B cell (primary cell): ENCODE data around the gene TRIP11. TPM values are rescaled to one million over a fixed set of nuclear protein-coding genes. Genes with fewer than 3 reads are reported as not detected.

Experiments
- ATAC-seq: fragments of 200-7000 bp; cut with Tn5 transposase; one replicate; pipeline ENCODE4 v1.10.0; 2021; ENCODE audit warnings: low read depth, mild to moderate bottlenecking, moderate number of reproducible peaks, moderate library complexity
- CTCF ChIA-PET: fragments of 350-600 bp; sonication (Branson Sonifier 250); formaldehyde crosslinking; loops from one replicate; lab custom pipeline; 2021; ENCODE audit warnings: antibody characterized with exemption, inconsistent platforms; lab: Charles Lee
- POLR2A ChIA-PET: fragments of 350-600 bp; sonication (Branson Sonifier 250); formaldehyde crosslinking; loops from one replicate; lab custom pipeline; 2021; ENCODE audit warnings: antibody characterized with exemption; lab: Charles Lee
- DNase-seq: peaks from one replicate; pipeline ENCODE4 v3.0.0; 2013
- H2AFZ ChIP-seq: 2 replicates; pipeline ENCODE4 v1.6.1; 2012; ENCODE audit warnings: mild to moderate bottlenecking, low read depth, low read length; ENCODE audit not compliant: insufficient read depth, poor library complexity, severe bottlenecking
- H3K27ac ChIP-seq, 2 donors: 1 replicate in 1 of 2; 2 replicates in 1 of 2; pipeline ENCODE4 v1.5.1; 2012 to 2013; ENCODE audit warnings: low read length in 2 of 2, mild to moderate bottlenecking in 2 of 2, moderate library complexity in 1 of 2
- H3K27me3 ChIP-seq, 4 experiments: fragments of 200-600 bp in 1 of 4; sonication (generic) in 1 of 4; replicated peaks in 1 of 4; 1 replicate in 2 of 4; 2 replicates in 2 of 4; pipeline versions ENCODE4 v1.6.1 to v1.7.0; 2013 to 2016; ENCODE audit warnings: low read length in 3 of 4, mild to moderate bottlenecking in 2 of 4, mixed read lengths in 1 of 4, moderate library complexity in 1 of 4; ENCODE audit not compliant: insufficient read depth in 4 of 4, control insufficient read depth in 3 of 4; ENCODE audit errors: control extremely low read depth in 1 of 4
- H3K36me3 ChIP-seq, 2 experiments: replicated peaks in 1 of 2; 1 replicate in 1 of 2; 2 replicates in 1 of 2; pipeline versions ENCODE4 v1.6.1 to v1.7.1; 2013; ENCODE audit warnings: low read length in 1 of 2; ENCODE audit not compliant: insufficient read depth in 2 of 2, control insufficient read depth in 1 of 2; ENCODE audit errors: control extremely low read depth in 1 of 2, extremely low read depth in 1 of 2
- H3K4me1 ChIP-seq, 2 donors: fragments of 200-600 bp in 1 of 2; sonication (generic) in 1 of 2; 1 replicate in 1 of 2; 2 replicates in 1 of 2; pipeline versions ENCODE4 v1.5.1 to v1.6.1; 2013 to 2017; ENCODE audit warnings: low read length in 2 of 2; ENCODE audit not compliant: control insufficient read depth in 2 of 2, insufficient read depth in 2 of 2
- H3K4me2 ChIP-seq: replicated peaks from 2 replicates; pipeline ENCODE3; 2012; ENCODE audit warnings: mild to moderate bottlenecking, low read depth, low read length; ENCODE audit not compliant: poor library complexity, severe bottlenecking
- H3K4me3 ChIP-seq, 5 experiments: fragments of 200-600 bp in 1 of 5; sonication (generic) in 1 of 5; 1 replicate in 3 of 5; 2 replicates in 2 of 5; pipeline versions ENCODE4 v1.5.1 to v1.7.0; 2011 to 2016; ENCODE audit warnings: low read length in 4 of 5, mild to moderate bottlenecking in 4 of 5, low read depth in 2 of 5, control low read depth in 1 of 5, moderate library complexity in 1 of 5; ENCODE audit not compliant: insufficient read depth in 1 of 5; ENCODE audit errors: control extremely low read depth in 1 of 5, extremely low read depth in 1 of 5
- H3K79me2 ChIP-seq: fragments of 200-600 bp; sonication (generic); one replicate; pipeline ENCODE4 v1.6.0; 2016; ENCODE audit warnings: low read length; ENCODE audit not compliant: control insufficient read depth, insufficient read depth
- H3K9ac ChIP-seq: fragments of 200-600 bp; sonication (generic); 2 replicates; pipeline ENCODE4 v1.6.1; 2017; ENCODE audit warnings: mild to moderate bottlenecking, low read length, moderate library complexity
- H3K9me3 ChIP-seq, 3 donors: one replicate each; pipeline versions ENCODE4 v1.6.1 to v1.7.1; 2013; ENCODE audit warnings: low read length in 2 of 3; ENCODE audit not compliant: control insufficient read depth in 2 of 3, insufficient read depth in 1 of 3; ENCODE audit errors: control extremely low read depth in 1 of 3
- H4K20me1 ChIP-seq: 2 replicates; pipeline ENCODE4 v1.6.0; 2012; ENCODE audit warnings: mild to moderate bottlenecking, low read length; ENCODE audit not compliant: insufficient read depth, control insufficient read depth, poor library complexity, severe bottlenecking
- H3K27ac Mint-ChIP-seq: one replicate; pipeline ENCODE4 v1.8.0; 2021; ENCODE audit warnings: mixed read lengths
- H3K27me3 Mint-ChIP-seq: one replicate; pipeline ENCODE4 v1.8.0; 2021; ENCODE audit warnings: mixed read lengths
- H3K4me1 Mint-ChIP-seq: one replicate; pipeline ENCODE4 v1.8.0; 2021; ENCODE audit warnings: mixed read lengths
- H3K4me3 Mint-ChIP-seq: one replicate; pipeline ENCODE4 v1.8.0; 2021; ENCODE audit warnings: mixed read lengths
- H3K9me3 Mint-ChIP-seq: one replicate; pipeline ENCODE4 v1.8.0; 2022; ENCODE audit warnings: mixed read lengths; ENCODE audit not compliant: insufficient read depth
- CTCF ChIP-seq: fragments of 200-600 bp; IDR thresholded peaks from one replicate; pipeline ENCODE4 v1.8.0; 2022; ENCODE audit warnings: antibody characterized with exemption, mild to moderate bottlenecking
- EZH2 ChIP-seq: IDR thresholded peaks from 2 replicates; pipeline ENCODE4 v1.6.1; 2012; ENCODE audit warnings: borderline replicate concordance, low read depth, mild to moderate bottlenecking, moderate library complexity, low read length; ENCODE audit not compliant: insufficient read depth, poor library complexity, severe bottlenecking
- WGBS: methylation state at CpG from one replicate; pipeline ENCODE4 v1.1.5; 2013; ENCODE audit warnings: missing lambda C conversion rate; ENCODE audit not compliant: insufficient coverage; 5-methylcytosine and 5-hydroxymethylcytosine counted together
- intact Hi-C: fragments of 100-400 bp; cut with micrococcal nuclease; formaldehyde crosslinking; loops from one replicate; pipeline ENCODE4 v1.10.0; 2022
- polyA plus RNA-seq: library from polyadenylated mRNA; depleted of rRNA; stranded (reverse); fragments of >200 nt; gene quantifications from 2 replicates; pipeline ENCODE4 v1.2.3, GENCODE V29; 2012
- total RNA-seq, 2 donors: library from RNA; stranded (reverse); fragments of 120-200 nt in 1 of 2; gene quantifications; 1 replicate in 1 of 2; 2 replicates in 1 of 2; pipeline versions ENCODE4 v1.2.3 to v1.2.4, GENCODE V29; 2013 to 2022

The TRIP11 gene
- total and polyA plus RNA-seq, 2 donors (not counting 1 experiment from before 2014, with no cell fraction given): 6.4 to 62.2 TPM

DNA sequence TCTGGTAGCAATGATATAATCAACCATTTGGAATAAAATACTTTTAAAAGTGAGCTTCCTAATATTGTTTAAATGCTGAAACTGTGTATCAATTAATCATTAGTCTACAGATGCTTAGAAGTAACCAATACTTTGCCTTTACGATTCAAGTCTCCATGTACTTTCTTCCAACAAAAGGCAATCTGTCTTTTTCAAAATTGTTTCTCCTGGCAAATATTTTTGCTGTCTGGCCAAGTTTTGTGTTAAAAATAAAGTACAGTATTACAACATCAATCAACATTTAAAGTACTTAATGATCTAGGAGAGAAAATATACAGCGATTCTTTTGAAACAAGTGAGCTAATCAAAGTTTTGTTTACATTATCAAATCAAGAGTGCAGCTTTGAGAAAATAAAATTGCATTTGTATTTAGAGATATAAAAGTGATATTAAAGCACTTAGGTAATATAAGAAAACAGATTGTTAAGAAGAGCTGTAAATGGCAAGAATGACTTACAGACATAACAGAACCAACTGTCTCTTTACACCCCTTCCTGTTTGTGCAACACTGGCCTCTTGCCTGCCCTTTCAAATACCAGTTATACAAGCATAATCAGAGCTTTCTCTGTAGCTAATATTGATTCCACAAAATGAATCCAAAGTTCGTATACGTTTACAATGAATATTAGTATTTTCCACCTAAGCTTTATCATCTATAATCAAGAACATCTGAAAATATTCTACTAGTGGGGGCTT is 54.2 kb downstream of the TRIP11 start:
- no peaks in the 10 kb centered on the region for H3K9me3 ChIP-seq
- CTCF ChIA-PET: interaction anchor here (1.3 kb wide), 1 partner anchor 11 kb away, joined by 8 read pairs; no protein-coding TSS in a partner anchor
- H3K9ac ChIP-seq: no peak overlapping the region
- no peaks in the 10 kb centered on the region for H3K27me3 Mint-ChIP-seq
- H3K79me2 ChIP-seq: no peaks in the 10 kb centered on the region
- intact Hi-C loops: no loop called here
- no peak overlapping the region for H3K4me2 ChIP-seq
- ATAC-seq: no peak
- no peak overlapping the region for H2AFZ ChIP-seq
- H3K4me1 ChIP-seq: no peaks in the 10 kb centered on the region
- H3K4me3 Mint-ChIP-seq: no peak overlapping the region
- H3K27ac ChIP-seq: no peak overlapping the region
- H4K20me1 ChIP-seq: no peaks in the 10 kb centered on the region
- H3K36me3 ChIP-seq: peaks cover 40 to 62% of the 10 kb centered on the region in 2 experiments
- TF ChIP-seq EZH2: no peak
- TF ChIP-seq CTCF: no peak
- WGBS: no CpG with 5 or more reads among the region's 4 CpGs
- H3K27me3 ChIP-seq: no peaks in the 10 kb centered on the region
- POLR2A ChIA-PET: interaction anchor here (0.5 kb wide), 1 partner anchor 497 kb away, joined by 5 read pairs; no protein-coding TSS in a partner anchor
- H3K27ac Mint-ChIP-seq: no peak overlapping the region
- no peak overlapping the region for H3K4me3 ChIP-seq
- H3K4me1 Mint-ChIP-seq: no peaks in the 10 kb centered on the region
- no peaks in the 10 kb centered on the region for H3K9me3 Mint-ChIP-seq
- DNase-seq: no peak

GRCh38 chr14:91985008-91985407 is 54.9 kb downstream of the TRIP11 start:
- whole genome bisulfite sequencing: no CpG with 5 or more reads among the region's 4 CpGs
- no peak overlapping the region for H3K4me2 ChIP-seq

More at GRCh38 chr14:91985008-91985407, 54.9 kb downstream of the TRIP11 start:
- POLR2A ChIA-PET: no interaction called here
- H3K27me3 ChIP-seq: no peaks in the 10 kb centered on the region
- no peaks in the 10 kb centered on the region for H3K79me2 ChIP-seq
- CTCF ChIA-PET: interaction anchor here (1.3 to 1.6 kb wide), 2 partner anchors 12 kb away, joined by 7 to 8 read pairs; no protein-coding TSS in a partner anchor
- H3K4me3 Mint-ChIP-seq: no peak overlapping the region
- no peak for TF ChIP-seq CTCF
- no peak for TF ChIP-seq EZH2
- H3K36me3 ChIP-seq: peaks cover 40 to 58% of the 10 kb centered on the region in 2 experiments
- no peaks in the 10 kb centered on the region for H3K9me3 ChIP-seq
- no peak overlapping the region for H3K27ac ChIP-seq
- no peak for ATAC-seq
- no peaks in the 10 kb centered on the region for H3K27me3 Mint-ChIP-seq
- no peaks in the 10 kb centered on the region for H4K20me1 ChIP-seq
- H3K9ac ChIP-seq: no peak overlapping the region
- no peaks in the 10 kb centered on the region for H3K9me3 Mint-ChIP-seq
- no peak overlapping the region for H2AFZ ChIP-seq
- H3K27ac Mint-ChIP-seq: no peak overlapping the region
- H3K4me1 ChIP-seq: no peaks in the 10 kb centered on the region
- DNase-seq: no peak
- intact Hi-C loops: no loop called here
- no peaks in the 10 kb centered on the region for H3K4me1 Mint-ChIP-seq
- no peak overlapping the region for H3K4me3 ChIP-seq
